ENCODE results near the gene ALLC.

DNA sequence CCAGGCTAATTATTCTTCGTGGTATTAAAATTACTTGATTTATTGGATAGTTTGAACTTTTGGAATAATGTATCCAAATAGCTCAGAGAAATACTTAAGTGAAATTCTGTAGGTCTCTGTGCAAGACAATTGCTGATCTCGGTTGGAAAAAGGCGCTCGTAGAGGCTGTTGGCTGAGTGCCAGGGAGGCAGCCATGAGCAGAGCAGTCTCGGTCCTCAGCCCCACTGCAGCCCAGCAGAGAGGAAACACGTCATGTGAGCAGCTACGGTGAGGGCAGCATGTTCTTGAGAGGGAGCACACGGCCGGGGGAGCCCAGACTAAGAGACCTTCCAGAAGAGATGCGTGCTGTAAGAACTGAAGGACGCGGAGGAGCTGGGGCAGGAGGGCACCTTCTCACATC is 87.9 kb downstream of the ALLC start:
- no peak for TF ChIP-seq FOXJ3 (CRISPR knock-in tag; IDR thresholded peaks at IDR 0.05)
- TF ChIP-seq TEAD4 (IDR thresholded peaks at IDR 0.05; ENCODE audit: borderline replicate concordance, insufficient read depth), result no peak
- no peak for TF ChIP-seq SIN3A (IDR thresholded peaks at IDR 0.05; ENCODE audit: borderline replicate concordance, low read depth, low read length)
- TF ChIP-seq, protein P1, sequence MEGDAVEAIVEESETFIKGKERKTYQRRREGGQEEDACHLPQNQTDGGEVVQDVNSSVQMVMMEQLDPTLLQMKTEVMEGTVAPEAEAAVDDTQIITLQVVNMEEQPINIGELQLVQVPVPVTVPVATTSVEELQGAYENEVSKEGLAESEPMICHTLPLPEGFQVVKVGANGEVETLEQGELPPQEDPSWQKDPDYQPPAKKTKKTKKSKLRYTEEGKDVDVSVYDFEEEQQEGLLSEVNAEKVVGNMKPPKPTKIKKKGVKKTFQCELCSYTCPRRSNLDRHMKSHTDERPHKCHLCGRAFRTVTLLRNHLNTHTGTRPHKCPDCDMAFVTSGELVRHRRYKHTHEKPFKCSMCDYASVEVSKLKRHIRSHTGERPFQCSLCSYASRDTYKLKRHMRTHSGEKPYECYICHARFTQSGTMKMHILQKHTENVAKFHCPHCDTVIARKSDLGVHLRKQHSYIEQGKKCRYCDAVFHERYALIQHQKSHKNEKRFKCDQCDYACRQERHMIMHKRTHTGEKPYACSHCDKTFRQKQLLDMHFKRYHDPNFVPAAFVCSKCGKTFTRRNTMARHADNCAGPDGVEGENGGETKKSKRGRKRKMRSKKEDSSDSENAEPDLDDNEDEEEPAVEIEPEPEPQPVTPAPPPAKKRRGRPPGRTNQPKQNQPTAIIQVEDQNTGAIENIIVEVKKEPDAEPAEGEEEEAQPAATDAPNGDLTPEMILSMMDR (IDR thresholded peaks at IDR 0.05), result no peak
- TF ChIP-seq EP300 (IDR thresholded peaks at IDR 0.05; ENCODE audit: borderline replicate concordance in 1 of 2, low read depth in 1 of 2, low read length in 1 of 2), result no peak
- TF ChIP-seq RAD21 (IDR thresholded peaks at IDR 0.05; ENCODE audit: low read length), result no peak
- no peak for TF ChIP-seq RXRA (IDR thresholded peaks at IDR 0.05; ENCODE audit: borderline replicate concordance, low read depth)
- no peak for TF ChIP-seq POLR2AphosphoS5 (IDR thresholded peaks at IDR 0.05; ENCODE audit: low read depth, low read length)
